Transverse colon (tissue), 4 donors: ENCODE results near the gene ORM1. TPM values are rescaled to one million over a fixed set of nuclear protein-coding genes. Genes with fewer than 3 reads are reported as not detected.

Experiments used
- DNase-seq: peaks from one replicate; pipeline ENCODE4 v3.0.0-alpha.2; 2019
- H3K27ac ChIP-seq, 4 donors: fragments of 200-600 bp; sonication (generic); 2 replicates each; pipeline ENCODE4 v1.5.1; 2016 to 2018; ENCODE audit warnings: inconsistent platforms in 4 of 4
- H3K27me3 ChIP-seq: fragments of 200-600 bp; sonication (generic); 2 replicates; pipeline ENCODE4 v1.5.1; 2017; ENCODE audit warnings: inconsistent platforms
- H3K36me3 ChIP-seq, 4 donors: fragments of 200-600 bp; sonication (generic); 2 replicates each; pipeline ENCODE4 v1.5.1; 2017 to 2019; ENCODE audit warnings: inconsistent platforms in 4 of 4
- H3K4me1 ChIP-seq, 4 donors: fragments of 200-600 bp; sonication (generic); 2 replicates each; pipeline ENCODE4 v1.5.1; 2017 to 2020; ENCODE audit warnings: inconsistent platforms in 4 of 4
- H3K4me3 ChIP-seq, 4 donors: fragments of 200-600 bp; sonication (generic); 1 replicate in 1 of 4; 2 replicates in 3 of 4; pipeline versions ENCODE4 v1.5.1 to v1.6.1; 2017 to 2019; ENCODE audit warnings: inconsistent platforms in 4 of 4
- H3K9me3 ChIP-seq, 2 donors: fragments of 200-600 bp; sonication (generic); 2 replicates each; pipeline ENCODE4 v1.5.1; 2017 to 2019; ENCODE audit warnings: inconsistent platforms in 2 of 2
- EP300 ChIP-seq: sonication (generic); formaldehyde crosslinking; IDR thresholded peaks from one replicate; pipeline ENCODE4 v1.6.1; 2017; ENCODE audit warnings: antibody characterized with exemption, low read depth
- POLR2A ChIP-seq: fragments of 450-650 bp; IDR thresholded peaks from one replicate; pipeline ENCODE4 v1.6.1; 2016; ENCODE audit warnings: antibody characterized with exemption, mild to moderate bottlenecking, moderate library complexity
- POLR2AphosphoS5 ChIP-seq, 3 donors: sonication (generic); formaldehyde crosslinking; IDR thresholded peaks; one replicate each; pipeline ENCODE4 v1.6.1; 2016; ENCODE audit warnings: antibody characterized with exemption in 3 of 3
- WGBS, 2 donors: methylation state at CpG; one replicate each; pipeline ENCODE4 v1.1.5; 2018; ENCODE audit warnings: low coverage in 1 of 2; 5-methylcytosine and 5-hydroxymethylcytosine counted together
- in situ Hi-C, 4 donors: fragments of 200-750 bp; cut with MboI; loops; one replicate each; pipeline versions ENCODE4 v1.15.0 to v1.15.1; 2017; ENCODE audit warnings: low sequenced_read_pairs in 3 of 4, low pct_ligation_motif_present in 1 of 4, low pct_unique_long_range_greater_than_20kb in 1 of 4
- intact Hi-C: fragments of 100-400 bp; cut with DNase I; formaldehyde crosslinking; loops from one replicate; pipeline ENCODE4 v1.15.1; 2023; ENCODE audit warnings: low total_unique reads
- total RNA-seq, 4 donors: library from RNA; depleted of rRNA; stranded (reverse); fragments of >200 nt; gene quantifications; one replicate each; pipeline ENCODE4 v1.1.0, GENCODE V29; 2016
- TF ChIP-seq, protein P1 (sequence below), 5 experiments: fragments of 200-600 bp in 3 of 5; fragments of 450-650 bp in 2 of 5; sonication (generic) in 3 of 5; IDR thresholded peaks; 1 replicate in 2 of 5; 2 replicates in 3 of 5; pipeline ENCODE4 v1.5.1; 2016 to 2017; ENCODE audit warnings: antibody characterized with exemption in 5 of 5, inconsistent platforms in 3 of 5, mild to moderate bottlenecking in 2 of 5, moderate library complexity in 1 of 5

The ORM1 gene
- total RNA-seq, 4 donors from 2014 or later: not detected

GRCh38 chr9:114336157-114336556 lies 13.3 kb downstream of the ORM1 start:
- H3K36me3 ChIP-seq: peaks cover 0 to 45% (median 9%) of the 10 kb centered on the region in 4 donors
- intact Hi-C loops: no loop called here
- no peak overlapping the region for H3K27ac ChIP-seq
- H3K4me1 ChIP-seq: no peaks in the 10 kb centered on the region
- TF ChIP-seq, protein P1, sequence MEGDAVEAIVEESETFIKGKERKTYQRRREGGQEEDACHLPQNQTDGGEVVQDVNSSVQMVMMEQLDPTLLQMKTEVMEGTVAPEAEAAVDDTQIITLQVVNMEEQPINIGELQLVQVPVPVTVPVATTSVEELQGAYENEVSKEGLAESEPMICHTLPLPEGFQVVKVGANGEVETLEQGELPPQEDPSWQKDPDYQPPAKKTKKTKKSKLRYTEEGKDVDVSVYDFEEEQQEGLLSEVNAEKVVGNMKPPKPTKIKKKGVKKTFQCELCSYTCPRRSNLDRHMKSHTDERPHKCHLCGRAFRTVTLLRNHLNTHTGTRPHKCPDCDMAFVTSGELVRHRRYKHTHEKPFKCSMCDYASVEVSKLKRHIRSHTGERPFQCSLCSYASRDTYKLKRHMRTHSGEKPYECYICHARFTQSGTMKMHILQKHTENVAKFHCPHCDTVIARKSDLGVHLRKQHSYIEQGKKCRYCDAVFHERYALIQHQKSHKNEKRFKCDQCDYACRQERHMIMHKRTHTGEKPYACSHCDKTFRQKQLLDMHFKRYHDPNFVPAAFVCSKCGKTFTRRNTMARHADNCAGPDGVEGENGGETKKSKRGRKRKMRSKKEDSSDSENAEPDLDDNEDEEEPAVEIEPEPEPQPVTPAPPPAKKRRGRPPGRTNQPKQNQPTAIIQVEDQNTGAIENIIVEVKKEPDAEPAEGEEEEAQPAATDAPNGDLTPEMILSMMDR (IDR thresholded peaks at IDR 0.05): no peak
- TF ChIP-seq POLR2A (no peak), POLR2AphosphoS5 (IDR thresholded peaks at IDR 0.05) (no peak), EP300 (no peak)
- in situ Hi-C loops: no loop called here
- WGBS, 2 donors: 84 to 97% methylated on average over 3 to 10 of the region's 10 CpGs
- DNase-seq: no peak
- H3K9me3 ChIP-seq: no peaks in the 10 kb centered on the region
- no peaks in the 10 kb centered on the region for H3K27me3 ChIP-seq
- H3K4me3 ChIP-seq: no peak overlapping the region

DNA sequence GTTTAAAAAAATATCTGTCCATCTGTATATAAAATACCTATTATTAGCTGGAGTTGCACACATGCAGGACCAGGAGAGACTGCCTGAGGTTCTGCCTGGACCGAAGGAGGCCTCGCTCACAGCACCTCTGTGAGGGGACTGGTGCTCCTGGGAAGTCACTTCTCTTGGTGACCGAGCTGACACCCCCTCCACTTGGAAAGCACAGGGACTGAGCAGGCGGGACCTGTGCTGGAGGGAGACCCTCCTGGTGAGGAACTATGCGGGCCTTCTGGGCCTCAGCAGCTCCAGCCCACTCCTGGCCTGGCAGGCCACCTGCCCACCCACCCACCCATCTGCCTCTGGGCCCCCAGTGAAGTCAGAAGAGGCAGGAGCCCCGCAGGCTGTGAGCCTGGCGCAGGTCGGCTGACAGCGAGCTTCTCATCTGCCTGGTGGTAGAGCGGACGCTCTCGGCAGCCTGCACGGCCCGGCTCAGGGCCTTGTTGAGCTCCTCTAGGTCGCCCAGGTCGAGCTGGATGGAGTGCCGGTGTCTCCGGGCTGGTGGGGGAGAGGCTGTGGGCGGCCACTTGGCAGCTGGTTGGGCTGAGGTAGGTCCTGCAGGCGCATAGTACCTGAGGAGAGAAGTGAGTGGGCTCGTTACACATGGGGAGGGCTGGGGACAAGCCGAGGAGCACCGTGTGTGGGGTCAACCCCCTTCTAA lies 13.9 kb downstream of the ORM1 start:
- in situ Hi-C loops (no loop called here), intact Hi-C loops (no loop called here)
- 95% methylated on average over 21 of the region's 23 CpGs; no CpG with 5 or more reads in 1 of the 2 donors for WGBS, 2 donors
- no peaks in the 10 kb centered on the region for H3K27me3 ChIP-seq
- H3K27ac ChIP-seq: no peak overlapping the region
- no peaks in the 10 kb centered on the region for H3K9me3 ChIP-seq
- peaks cover 0 to 49% (median 10%) of the 10 kb centered on the region in 4 donors for H3K36me3 ChIP-seq
- no peaks in the 10 kb centered on the region for H3K4me1 ChIP-seq
- TF ChIP-seq POLR2A (no peak), POLR2AphosphoS5 (IDR thresholded peaks at IDR 0.05) (no peak), EP300 (no peak)
- TF ChIP-seq, protein P1 (IDR thresholded peaks at IDR 0.05): no peak
- DNase-seq: no peak
- no peak overlapping the region for H3K4me3 ChIP-seq

GRCh38 chr9:114338187-114338586 lies 15.3 kb downstream of the ORM1 start:
- H3K27me3 ChIP-seq: no peaks in the 10 kb centered on the region
- 86 to 95% methylated on average over 1 to 2 of the region's 2 CpGs for WGBS, 2 donors
- in situ Hi-C loops (no loop called here), intact Hi-C loops (no loop called here)
- no peaks in the 10 kb centered on the region for H3K4me1 ChIP-seq
- no peaks in the 10 kb centered on the region for H3K9me3 ChIP-seq
- peaks cover 0 to 56% (median 15%) of the 10 kb centered on the region in 4 donors for H3K36me3 ChIP-seq
- TF ChIP-seq POLR2A: no peak
- no peak for TF ChIP-seq POLR2AphosphoS5 (IDR thresholded peaks at IDR 0.05)
- H3K27ac ChIP-seq: no peak overlapping the region
- no peak for DNase-seq
- no peak overlapping the region for H3K4me3 ChIP-seq

GRCh38 chr9:114339130-114339908 lies 16.4 kb downstream of the ORM1 start:
- Histone ChIP-seq H3K4me1 (no peaks in the 10 kb centered on the region), H3K9me3 (no peaks in the 10 kb centered on the region), H3K4me3 (no peak overlapping the region), H3K36me3 (peaks cover 0 to 62% (median 18%) of the 10 kb centered on the region in 4 donors), H3K27ac (no peak overlapping the region), H3K27me3 (no peaks in the 10 kb centered on the region)
- TF ChIP-seq, protein P1 (IDR thresholded peaks at IDR 0.05): peak; percentile 64 to 80 (median 71)
- TF ChIP-seq POLR2A: no peak
- WGBS, 2 donors: 85% methylated on average over 16 of the region's 16 CpGs; no CpG with 5 or more reads in 1 of the 2 donors
- in situ Hi-C loops (no loop called here), intact Hi-C loops (no loop called here)
- DNase-seq: peak; percentile 53
